Cerebellar cortex (tissue), 1 donor: ENCODE measurements around the gene CHD3.
A peak's percentile ranks its signal among the peaks of the same experiment; 100 is the strongest.

Source experiments
- DNase-seq: peaks from one replicate; pipeline ENCODE4 v3.0.0-alpha.2; 2015; ENCODE audit warnings: low spot score

CHD3 gene

GRCh38 chr17:7888184-7888920 lies at the start of gene CHD3:
TSS of gene CHD3 (plus strand) at chr17:7888789. CDS start at chr17:7889001, 212 bp downstream.
- DNase-seq = no peak

- DNase-seq = peak; percentile 24
Measured at GRCh38 chr17:7839190-7839875, 49.3 kb upstream of the CHD3 start.

GRCh38 chr17:7839876-7840261 lies 48.7 kb upstream of the CHD3 start:
- DNase-seq = peak; percentile 68

GRCh38 chr17:7840441-7840840 lies 48.1 kb upstream of the CHD3 start:
- no peak for DNase-seq

GRCh38 chr17:7840875-7841274 lies 47.7 kb upstream of the CHD3 start:
- peak; percentile 23 for DNase-seq

GRCh38 chr17:7841396-7841914 lies 47.1 kb upstream of the CHD3 start:
- peak; percentile 57 for DNase-seq

GRCh38 chr17:7841915-7842379 lies 46.6 kb upstream of the CHD3 start:
- DNase-seq = peak; percentile 85

GRCh38 chr17:7842380-7843256 lies 46.0 kb upstream of the CHD3 start:
- peak; percentile 56 for DNase-seq

- peak; percentile 24 for DNase-seq
Measured at GRCh38 chr17:7843257-7843535, 45.4 kb upstream of the CHD3 start.

GRCh38 chr17:7843536-7844291 lies 44.9 kb upstream of the CHD3 start:
- peak; percentile 75 for DNase-seq

- peak; percentile 98 for DNase-seq
Measured at GRCh38 chr17:7844292-7845154, 44.1 kb upstream of the CHD3 start.

GRCh38 chr17:7845359-7846062 lies 43.1 kb upstream of the CHD3 start:
- DNase-seq = no peak

- no peak for DNase-seq
Measured at GRCh38 chr17:7846063-7846735, 42.4 kb upstream of the CHD3 start.

GRCh38 chr17:7846765-7847661 lies 41.6 kb upstream of the CHD3 start:
- no peak for DNase-seq

- DNase-seq = no peak
Measured at GRCh38 chr17:7848131-7848579, 40.4 kb upstream of the CHD3 start.

GRCh38 chr17:7848739-7849129 lies 39.9 kb upstream of the CHD3 start:
- no peak for DNase-seq

GRCh38 chr17:7849130-7849750 lies 39.3 kb upstream of the CHD3 start:
- no peak for DNase-seq
